Measurements from ENCODE around the gene HEATR5B.

DNA sequence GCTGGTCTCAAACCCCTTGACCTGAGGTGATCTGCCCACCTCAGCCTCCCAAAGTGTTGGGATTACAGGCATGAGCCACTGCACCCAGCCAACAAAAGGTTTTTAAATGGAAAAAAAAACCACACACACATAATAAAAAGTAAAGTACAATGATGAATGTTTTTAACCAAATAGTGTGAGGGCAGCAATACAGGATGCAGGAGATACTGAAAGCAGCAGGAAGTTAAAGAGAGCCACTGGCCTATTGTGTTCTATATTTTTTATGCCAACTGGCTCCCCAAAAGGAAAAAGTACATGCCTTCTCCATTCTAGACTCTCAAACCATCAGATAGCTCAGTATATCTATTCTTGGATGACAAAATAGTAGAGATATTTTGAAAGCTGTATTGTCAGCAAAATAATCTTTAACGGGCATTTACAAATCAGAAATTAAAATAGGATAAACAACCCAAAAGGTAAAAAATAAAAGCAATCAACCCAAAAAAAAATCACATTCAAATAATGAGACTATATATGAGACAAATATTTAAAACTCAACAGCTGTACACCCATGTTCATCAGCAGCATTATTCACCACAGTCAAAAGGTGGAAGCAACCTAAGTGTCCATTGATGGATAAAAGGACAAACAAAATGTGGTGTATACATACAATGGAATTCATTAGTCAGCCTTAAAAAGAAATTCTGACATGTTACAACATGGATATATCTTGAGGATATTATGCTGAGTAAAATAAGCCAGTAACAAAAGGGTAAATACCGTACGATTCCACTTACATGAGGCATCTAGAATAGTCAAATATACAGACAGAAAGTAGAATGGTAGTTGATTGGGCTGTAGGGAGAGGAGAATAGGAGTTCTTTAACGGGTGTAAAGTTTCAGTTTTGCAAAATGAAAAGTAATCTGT lies 26.4 kb upstream of the HEATR5B start:
- TF ChIP-seq, protein P1, sequence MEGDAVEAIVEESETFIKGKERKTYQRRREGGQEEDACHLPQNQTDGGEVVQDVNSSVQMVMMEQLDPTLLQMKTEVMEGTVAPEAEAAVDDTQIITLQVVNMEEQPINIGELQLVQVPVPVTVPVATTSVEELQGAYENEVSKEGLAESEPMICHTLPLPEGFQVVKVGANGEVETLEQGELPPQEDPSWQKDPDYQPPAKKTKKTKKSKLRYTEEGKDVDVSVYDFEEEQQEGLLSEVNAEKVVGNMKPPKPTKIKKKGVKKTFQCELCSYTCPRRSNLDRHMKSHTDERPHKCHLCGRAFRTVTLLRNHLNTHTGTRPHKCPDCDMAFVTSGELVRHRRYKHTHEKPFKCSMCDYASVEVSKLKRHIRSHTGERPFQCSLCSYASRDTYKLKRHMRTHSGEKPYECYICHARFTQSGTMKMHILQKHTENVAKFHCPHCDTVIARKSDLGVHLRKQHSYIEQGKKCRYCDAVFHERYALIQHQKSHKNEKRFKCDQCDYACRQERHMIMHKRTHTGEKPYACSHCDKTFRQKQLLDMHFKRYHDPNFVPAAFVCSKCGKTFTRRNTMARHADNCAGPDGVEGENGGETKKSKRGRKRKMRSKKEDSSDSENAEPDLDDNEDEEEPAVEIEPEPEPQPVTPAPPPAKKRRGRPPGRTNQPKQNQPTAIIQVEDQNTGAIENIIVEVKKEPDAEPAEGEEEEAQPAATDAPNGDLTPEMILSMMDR (conservative IDR thresholded peaks at IDR 0.05 in 1 of 2, IDR thresholded peaks at IDR 0.05 in 1 of 2; ENCODE audit: low read depth in 1 of 2, low read length in 2 of 2): no peak
- no peak for TF ChIP-seq EZH2 (IDR thresholded peaks at IDR 0.05; ENCODE audit: low read length, missing control alignments)
